ENCODE measurements around the gene SLC6A11. TPM values are rescaled to one million over a fixed set of nuclear protein-coding genes. Genes with fewer than 3 reads are reported as not detected.

SLC6A11 gene
- total RNA-seq, 6 donors from 2014 or later: 0.07 TPM; not detected in 5

GRCh38 chr3:10988001-10988665 lies 172.1 kb downstream of the SLC6A11 start:
- WGBS, 2 donors: 83 to 90% methylated on average over 9 of the region's 9 CpGs
- H3K9me3 ChIP-seq: no peaks in the 10 kb centered on the region
- TF ChIP-seq POLR2AphosphoS5 (IDR thresholded peaks at IDR 0.05) (no peak), POLR2A (IDR thresholded peaks at IDR 0.05) (no peak), EP300 (IDR thresholded peaks at IDR 0.05) (no peak), CTCF (IDR thresholded peaks at IDR 0.05) (no peak)
- H3K4me1 ChIP-seq: peaks cover 0 to 18% (median 10%) of the 10 kb centered on the region in 4 donors
- ATAC-seq (ENCODE audit: low FRiP score in 2 of 2) (no peak), DNase-seq (no peak)
- no peak overlapping the region for H3K27ac ChIP-seq
- H3K4me3 ChIP-seq: no peak overlapping the region
- H3K27me3 ChIP-seq: peaks cover 0 to 9% (median 4%) of the 10 kb centered on the region in 4 donors
- no peaks in the 10 kb centered on the region for H3K36me3 ChIP-seq

GRCh38 chr3:10988991-10989484 lies 173.0 kb downstream of the SLC6A11 start:
- H3K36me3 ChIP-seq: no peaks in the 10 kb centered on the region
- 75 to 83% methylated on average over 7 of the region's 7 CpGs for WGBS, 2 donors
- TF ChIP-seq POLR2AphosphoS5 (IDR thresholded peaks at IDR 0.05) (no peak), CTCF (IDR thresholded peaks at IDR 0.05) (no peak), EP300 (IDR thresholded peaks at IDR 0.05) (no peak), POLR2A (IDR thresholded peaks at IDR 0.05) (no peak)
- H3K27ac ChIP-seq: no peak overlapping the region
- no peaks in the 10 kb centered on the region for H3K9me3 ChIP-seq
- no peak overlapping the region for H3K4me3 ChIP-seq
- DNase-seq: no peak
- no peak for ATAC-seq (ENCODE audit: low FRiP score in 2 of 2)
- H3K4me1 ChIP-seq: peaks cover 0 to 19% (median 5%) of the 10 kb centered on the region in 4 donors
- peaks cover 0 to 16% (median 7%) of the 10 kb centered on the region in 4 donors for H3K27me3 ChIP-seq

Other genes with a start within 250 kb of the SLC6A11 start
- 10 to 100 TPM in 1 of 6 donors, 1 to 10 TPM in 1, under 1 TPM in 4; 0.46 to 11.5 (median 0.88) TPM for gene SLC6A1, start 176.5 kb downstream of the SLC6A11 start, total RNA-seq

Measured in upper lobe of left lung (tissue), 6 donors.